GM12891 (cell line): ENCODE measurements around the gene LITAFD.

Experiments used
- POLR2A ChIP-seq: IDR thresholded peaks from 2 replicates; pipeline ENCODE4 v1.6.1; 2011; ENCODE audit warnings: low read depth, low read length, control low read depth
- TAF1 ChIP-seq: IDR thresholded peaks from 2 replicates; pipeline ENCODE4 v1.6.1; 2011; ENCODE audit warnings: low read depth, low read length, control low read depth

GRCh38 chr16:8904018-8904430 lies 21.9 kb downstream of the LITAFD start:
- TF ChIP-seq POLR2A (no peak), TAF1 (no peak)
